GM21528 (cell line): ENCODE measurements around the gene PLA2G4F.

ENCODE experiments used
- ATAC-seq: cut with Tn5 transposase; IDR thresholded peaks from one replicate; pipeline ENCODE4 v1.9.1; 2021; ENCODE audit warnings: mild to moderate bottlenecking, moderate library complexity; ENCODE audit not compliant: unreplicated experiment, low FRiP score

Gene PLA2G4F

GRCh38 chr15:42149493-42150218 lies 6.8 kb downstream of the PLA2G4F start:
- no peak for ATAC-seq

GRCh38 chr15:42148808-42149492 lies 7.5 kb downstream of the PLA2G4F start:
- no peak for ATAC-seq

- ATAC-seq, result no peak
Measured at GRCh38 chr15:42147431-42147735, 9.1 kb downstream of the PLA2G4F start.

- ATAC-seq, result no peak
Measured at GRCh38 chr15:42146551-42147430, 9.6 kb downstream of the PLA2G4F start.

- no peak for ATAC-seq
Measured at GRCh38 chr15:42145546-42146455, 10.6 kb downstream of the PLA2G4F start.

- ATAC-seq, result no peak
Measured at GRCh38 chr15:42144841-42145375, 11.5 kb downstream of the PLA2G4F start.

GRCh38 chr15:42143866-42144625 lies 12.4 kb downstream of the PLA2G4F start:
- no peak for ATAC-seq

- ATAC-seq, result no peak
Measured at GRCh38 chr15:42143356-42143755, 13.1 kb downstream of the PLA2G4F start.

GRCh38 chr15:42141795-42142667 lies 14.4 kb downstream of the PLA2G4F start:
- no peak for ATAC-seq

GRCh38 chr15:42141246-42141645 lies 15.2 kb downstream of the PLA2G4F start:
- ATAC-seq, result no peak

- no peak for ATAC-seq
Measured at GRCh38 chr15:42140383-42141070, 15.9 kb downstream of the PLA2G4F start.

- ATAC-seq, result no peak
Measured at GRCh38 chr15:42139596-42139995, 16.8 kb downstream of the PLA2G4F start.

- ATAC-seq, result no peak
Measured at GRCh38 chr15:42138968-42139386, 17.5 kb downstream of the PLA2G4F start.

GRCh38 chr15:42138411-42138810 lies 18.0 kb downstream of the PLA2G4F start:
- no peak for ATAC-seq

GRCh38 chr15:42137461-42138261 lies 18.8 kb downstream of the PLA2G4F start:
- ATAC-seq, result no peak

GRCh38 chr15:42136513-42136912 lies 19.9 kb downstream of the PLA2G4F start:
- no peak for ATAC-seq

- ATAC-seq, result no peak
Measured at GRCh38 chr15:42135351-42135750, 21.1 kb downstream of the PLA2G4F start.
